22Rv1 (cell line): ENCODE results near the gene TMEM94.

Source experiments
- H3K27ac ChIP-seq: fragments of 450-650 bp; 2 replicates; pipeline ENCODE4 v1.5.1; 2017
- CTCF ChIP-seq: fragments of 450-650 bp; IDR thresholded peaks from 2 replicates; pipeline ENCODE4 v1.5.1; 2017; ENCODE audit warnings: mild to moderate bottlenecking
- ZFX ChIP-seq: fragments of 450-650 bp; IDR thresholded peaks from 2 replicates; pipeline ENCODE4 v1.6.1; 2017; ENCODE audit warnings: antibody characterized with exemption, borderline replicate concordance

TMEM94 gene

GRCh38 chr17:75514299-75514918, 58.0 kb downstream of the TMEM94 start:
- H3K27ac ChIP-seq, result peak overlapping the region; percentile 89
- TF ChIP-seq CTCF, result no peak
- no peak for TF ChIP-seq ZFX

- TF ChIP-seq CTCF, result no peak
- TF ChIP-seq ZFX, result no peak
- peak overlapping the region; percentile 89 for H3K27ac ChIP-seq
Measured at GRCh38 chr17:75514919-75515495, 58.6 kb downstream of the TMEM94 start.

GRCh38 chr17:75515496-75516254, 59.2 kb downstream of the TMEM94 start, which contains the start of gene CASKIN2:
TSS of gene CASKIN2 (minus strand) at chr17:75515537. CDS start at chr17:75513804, 1,733 bp downstream.
- H3K27ac ChIP-seq, result peak within 1 kb of the TSS; percentile 89
- TF ChIP-seq ZFX (no peak), CTCF (peak; percentile 99)

- TF ChIP-seq CTCF, result no peak
- TF ChIP-seq ZFX, result no peak
- peak within 1 kb of the TSS; percentile 89 for H3K27ac ChIP-seq
Measured at GRCh38 chr17:75516255-75516618, 59.8 kb downstream of the TMEM94 start, which contains the start of gene TSEN54. TSS of gene TSEN54 (plus strand) at chr17:75516528. CDS start at chr17:75516561, 33 bp downstream.

- peak overlapping the region; percentile 89 for H3K27ac ChIP-seq
- TF ChIP-seq ZFX, result no peak
- no peak for TF ChIP-seq CTCF
Measured at GRCh38 chr17:75516619-75517296, 60.3 kb downstream of the TMEM94 start.

- peak overlapping the region; percentile 89 for H3K27ac ChIP-seq
Measured at GRCh38 chr17:75517297-75517865, 60.9 kb downstream of the TMEM94 start.

More at GRCh38 chr17:75517297-75517865, 60.9 kb downstream of the TMEM94 start:
- TF ChIP-seq ZFX (no peak), CTCF (peak; percentile 32)
